ENCODE data around the gene LDLRAD3.
"Not testable (repeated sequence)": the region's sequence is repeated elsewhere in the genome, so short reads cannot be mapped to it uniquely, and the experiment has no call there.

Gene LDLRAD3

DNA sequence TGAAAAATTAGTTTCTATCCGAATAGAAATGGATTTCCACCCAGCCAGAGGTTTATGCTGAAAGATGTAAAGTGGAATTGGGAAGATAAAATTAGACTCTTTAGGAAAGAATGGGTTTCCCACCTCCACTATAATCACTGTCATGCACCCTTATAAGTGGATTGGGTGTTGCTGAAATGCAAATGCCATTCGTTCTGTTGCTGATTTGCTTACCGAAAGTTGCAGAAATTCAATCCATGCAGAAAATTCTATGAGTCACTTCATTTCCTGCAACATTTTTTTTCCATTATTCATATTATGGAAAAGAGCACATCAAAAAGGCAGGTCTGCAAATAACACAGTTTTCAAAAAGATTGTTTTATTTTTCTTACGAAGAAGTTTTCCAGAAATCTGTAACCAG lies 65.6 kb downstream of the LDLRAD3 start:
- no peak for DNase-seq (ENCODE audit: low spot score)
- TF ChIP-seq, protein P1, sequence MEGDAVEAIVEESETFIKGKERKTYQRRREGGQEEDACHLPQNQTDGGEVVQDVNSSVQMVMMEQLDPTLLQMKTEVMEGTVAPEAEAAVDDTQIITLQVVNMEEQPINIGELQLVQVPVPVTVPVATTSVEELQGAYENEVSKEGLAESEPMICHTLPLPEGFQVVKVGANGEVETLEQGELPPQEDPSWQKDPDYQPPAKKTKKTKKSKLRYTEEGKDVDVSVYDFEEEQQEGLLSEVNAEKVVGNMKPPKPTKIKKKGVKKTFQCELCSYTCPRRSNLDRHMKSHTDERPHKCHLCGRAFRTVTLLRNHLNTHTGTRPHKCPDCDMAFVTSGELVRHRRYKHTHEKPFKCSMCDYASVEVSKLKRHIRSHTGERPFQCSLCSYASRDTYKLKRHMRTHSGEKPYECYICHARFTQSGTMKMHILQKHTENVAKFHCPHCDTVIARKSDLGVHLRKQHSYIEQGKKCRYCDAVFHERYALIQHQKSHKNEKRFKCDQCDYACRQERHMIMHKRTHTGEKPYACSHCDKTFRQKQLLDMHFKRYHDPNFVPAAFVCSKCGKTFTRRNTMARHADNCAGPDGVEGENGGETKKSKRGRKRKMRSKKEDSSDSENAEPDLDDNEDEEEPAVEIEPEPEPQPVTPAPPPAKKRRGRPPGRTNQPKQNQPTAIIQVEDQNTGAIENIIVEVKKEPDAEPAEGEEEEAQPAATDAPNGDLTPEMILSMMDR (IDR thresholded peaks at IDR 0.05; ENCODE audit: borderline replicate concordance, control extremely low read depth, extremely low read depth, insufficient read depth, missing control alignments) = no peak
- in situ Hi-C loops (cut with MboI; ENCODE audit: low sequenced_read_pairs, unreplicated experiment) = no loop called here

DNA sequence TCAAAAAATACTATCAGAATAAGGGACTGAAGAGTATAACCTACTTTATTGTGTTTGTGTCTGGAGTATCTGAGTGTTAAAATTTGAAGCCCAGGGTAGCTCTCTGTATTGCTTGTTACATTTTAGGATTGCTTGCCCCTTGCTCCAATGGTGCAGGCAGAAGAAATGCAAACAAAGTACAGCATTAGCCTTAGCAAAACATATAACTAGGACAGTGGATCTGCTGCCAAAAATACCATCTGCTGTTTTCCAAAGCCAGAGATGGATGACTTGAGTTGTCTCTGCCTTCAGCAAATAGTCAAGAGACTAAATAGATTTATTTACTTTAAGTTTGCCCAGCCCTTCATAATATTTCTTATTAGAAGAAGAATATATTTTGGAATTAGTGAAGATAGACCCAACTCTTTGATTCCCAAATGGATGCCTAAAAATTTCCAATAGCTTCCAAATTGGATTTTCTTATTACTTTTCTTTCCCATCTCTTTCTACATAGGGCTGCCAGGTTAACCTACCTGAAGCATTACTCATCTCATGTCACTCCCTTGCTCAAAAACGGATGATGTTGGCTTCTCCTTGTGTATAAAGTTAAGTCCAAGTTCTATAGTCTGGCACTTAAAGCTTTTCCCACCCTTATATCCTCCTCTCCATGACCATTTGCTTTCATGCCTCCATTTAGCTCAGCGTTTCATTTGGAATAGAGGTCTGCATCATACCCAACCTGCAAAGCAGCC lies 66.3 kb downstream of the LDLRAD3 start:
- TF ChIP-seq, protein P1 (IDR thresholded peaks at IDR 0.05; ENCODE audit: borderline replicate concordance, control extremely low read depth, extremely low read depth, insufficient read depth, missing control alignments) = no peak
- in situ Hi-C loops (cut with MboI; ENCODE audit: low sequenced_read_pairs, unreplicated experiment) = no loop called here
- no peak for DNase-seq (ENCODE audit: low spot score)

GRCh38 chr11:36011574-36011973 lies 67.7 kb downstream of the LDLRAD3 start:
- TF ChIP-seq, protein P1 (IDR thresholded peaks at IDR 0.05; ENCODE audit: borderline replicate concordance, control extremely low read depth, extremely low read depth, insufficient read depth, missing control alignments) = no peak
- no peak for DNase-seq (ENCODE audit: low spot score)
- in situ Hi-C loops (cut with MboI; ENCODE audit: low sequenced_read_pairs, unreplicated experiment) = no loop called here

DNA sequence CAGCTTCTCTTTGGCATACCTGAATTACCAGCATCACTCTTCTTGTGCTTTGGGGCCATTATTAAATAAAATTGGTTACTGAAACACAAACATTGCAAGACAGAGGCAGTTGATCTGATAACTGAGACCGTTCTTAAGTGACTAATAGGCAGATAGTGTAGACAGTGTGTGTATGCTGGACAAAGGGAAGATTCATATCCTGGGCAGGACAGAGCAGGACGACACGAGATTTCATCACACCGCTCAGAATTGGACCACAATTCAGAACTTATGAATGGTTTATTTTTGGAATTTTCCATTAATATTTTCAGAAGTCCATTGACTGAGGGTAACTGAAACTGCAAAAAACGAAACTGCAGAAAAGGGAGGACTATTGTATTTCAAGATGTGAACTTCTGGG lies 68.6 kb downstream of the LDLRAD3 start:
- in situ Hi-C loops (cut with MboI; ENCODE audit: low sequenced_read_pairs, unreplicated experiment) = no loop called here
- TF ChIP-seq, protein P1 (IDR thresholded peaks at IDR 0.05; ENCODE audit: borderline replicate concordance, control extremely low read depth, extremely low read depth, insufficient read depth, missing control alignments) = no peak
- DNase-seq (ENCODE audit: low spot score) = no peak

- DNase-seq (ENCODE audit: low spot score) = no peak
- TF ChIP-seq, protein P1 (IDR thresholded peaks at IDR 0.05; ENCODE audit: borderline replicate concordance, control extremely low read depth, extremely low read depth, insufficient read depth, missing control alignments) = no peak
- in situ Hi-C loops (cut with MboI; ENCODE audit: low sequenced_read_pairs, unreplicated experiment) = no loop called here
Measured at GRCh38 chr11:36012979-36013378, 69.1 kb downstream of the LDLRAD3 start.

DNA sequence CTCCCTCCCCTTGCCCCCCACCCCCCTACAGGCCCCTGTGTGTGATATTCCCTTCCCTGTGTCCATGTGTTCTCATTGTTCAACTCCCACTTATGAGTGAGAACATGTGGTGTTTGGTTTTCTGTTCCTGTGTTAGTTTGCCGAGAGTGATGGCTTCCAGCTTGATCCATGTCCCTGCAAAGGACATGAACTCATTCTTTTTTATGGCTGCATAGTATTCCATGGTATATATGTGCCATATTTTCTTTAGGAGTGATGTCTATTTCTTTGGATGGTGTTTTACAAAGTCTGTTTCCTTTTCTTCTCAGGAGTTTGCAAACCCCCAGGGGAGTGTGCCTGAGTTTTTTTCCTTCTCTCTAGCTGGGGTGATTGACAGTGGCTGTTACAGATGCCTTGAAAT lies 69.6 kb downstream of the LDLRAD3 start:
- in situ Hi-C loops (cut with MboI; ENCODE audit: low sequenced_read_pairs, unreplicated experiment); DNase-seq (ENCODE audit: low spot score): not testable (repeated sequence)

DNA sequence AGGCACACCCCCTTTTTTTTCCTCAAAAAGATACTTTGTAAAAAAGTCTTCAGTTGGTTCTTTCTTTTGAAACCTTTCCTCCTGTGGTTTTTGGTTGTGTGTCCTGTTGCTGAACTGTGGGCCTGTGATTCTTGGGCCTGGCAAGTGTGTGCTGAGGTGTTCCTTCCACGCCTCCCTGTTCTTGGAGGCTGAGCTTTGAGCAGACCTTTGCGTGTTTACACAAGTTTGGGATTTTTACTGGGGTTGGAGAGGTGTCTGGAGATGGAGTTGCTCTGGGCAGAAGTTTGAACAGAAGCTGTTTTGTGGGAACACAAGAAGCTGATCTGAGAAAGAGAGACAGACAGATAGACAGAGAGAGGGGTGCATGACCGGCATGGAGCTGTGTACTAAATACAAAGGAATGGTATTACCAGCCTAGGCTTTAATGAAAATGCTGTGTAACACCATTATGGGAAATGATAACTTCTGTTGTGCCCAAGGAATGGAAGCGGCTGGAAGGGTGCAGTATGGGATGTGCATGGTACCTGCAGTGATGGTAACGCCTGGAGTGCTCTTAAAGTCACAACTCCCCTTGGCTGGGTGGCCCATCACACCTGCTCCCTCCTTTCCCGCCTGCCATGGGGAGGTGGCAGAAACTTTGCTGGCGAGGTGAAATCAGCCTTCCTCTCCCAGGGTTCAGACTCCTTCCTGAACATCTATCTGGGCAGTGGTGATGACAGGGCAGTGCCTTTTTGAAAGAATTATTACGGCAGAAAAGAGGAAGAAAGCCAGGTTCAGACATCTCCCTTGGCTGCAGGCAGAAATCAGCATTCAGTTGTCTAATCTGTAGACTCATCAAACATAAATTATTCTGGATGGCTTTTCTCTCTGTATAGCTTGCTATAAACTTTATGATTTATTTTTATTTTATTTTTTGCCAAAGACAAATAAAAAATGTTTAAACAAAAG lies 70.4 kb downstream of the LDLRAD3 start:
- DNase-seq (ENCODE audit: low spot score) = no peak
- in situ Hi-C loops (cut with MboI; ENCODE audit: low sequenced_read_pairs, unreplicated experiment) = no loop called here
- TF ChIP-seq, protein P1 (IDR thresholded peaks at IDR 0.05; ENCODE audit: borderline replicate concordance, control extremely low read depth, extremely low read depth, insufficient read depth, missing control alignments) = no peak

Measured in GM13976 (cell line).